Stimulated activated CD8-positive, alpha-beta memory T cell treated with anti-CD3 and anti-CD28 coated beads, Interleukin-7, amount 100 ng/mL, for 48 hours (primary cell): ENCODE measurements around the gene DERL3.

Source experiments
- DNase-seq, 2 donors: peaks; one replicate each; pipeline ENCODE4 v3.0.0-alpha.2; 2020; ENCODE audit warnings: low read depth in 1 of 2; ENCODE audit errors: extremely low read depth in 1 of 2

The DERL3 gene

GRCh38 chr22:23847991-23848864 lies 9.4 kb upstream of the DERL3 start:
- DNase-seq, result no peak

- no peak for DNase-seq
These were observed 8.6 kb upstream of the DERL3 start for GRCh38 chr22:23847310-23847920.

GRCh38 chr22:23846081-23846469 lies 7.3 kb upstream of the DERL3 start:
- no peak for DNase-seq

- no peak for DNase-seq
These were observed 6.7 kb upstream of the DERL3 start for GRCh38 chr22:23845265-23846080.

GRCh38 chr22:23844739-23845202 lies 6.0 kb upstream of the DERL3 start:
- DNase-seq, result no peak

GRCh38 chr22:23842599-23842998 lies 3.8 kb upstream of the DERL3 start:
- no peak for DNase-seq

GRCh38 chr22:23841736-23842445 lies 3.1 kb upstream of the DERL3 start:
- no peak for DNase-seq

- DNase-seq, result no peak
These were observed 2.5 kb upstream of the DERL3 start for GRCh38 chr22:23841292-23841691.

GRCh38 chr22:23840026-23840425 lies 1.2 kb upstream of the DERL3 start:
- no peak for DNase-seq

GRCh38 chr22:23837911-23838680 lies 710 bp downstream of the DERL3 start:
- no peak for DNase-seq

GRCh38 chr22:23837496-23837859 lies 1.3 kb downstream of the DERL3 start:
- no peak for DNase-seq

GRCh38 chr22:23836692-23837495 lies 1.9 kb downstream of the DERL3 start:
- no peak for DNase-seq

GRCh38 chr22:23836281-23836680 lies 2.5 kb downstream of the DERL3 start:
- no peak for DNase-seq

GRCh38 chr22:23835484-23836144 lies 3.2 kb downstream of the DERL3 start:
- no peak for DNase-seq

GRCh38 chr22:23834793-23835483 lies 3.9 kb downstream of the DERL3 start:
- no peak for DNase-seq

- DNase-seq, result no peak
These were observed 4.4 kb downstream of the DERL3 start for GRCh38 chr22:23834406-23834792.

- DNase-seq, result no peak
These were observed 4.9 kb downstream of the DERL3 start for GRCh38 chr22:23833911-23834317.
